ENCODE results near the gene ATP1A2. TPM values are rescaled to one million over a fixed set of nuclear protein-coding genes. Genes with fewer than 3 reads are reported as not detected.

The ATP1A2 gene
- total RNA-seq, 4 donors from 2014 or later = 1.1 to 5.8 (median 5.0) TPM

DNA sequence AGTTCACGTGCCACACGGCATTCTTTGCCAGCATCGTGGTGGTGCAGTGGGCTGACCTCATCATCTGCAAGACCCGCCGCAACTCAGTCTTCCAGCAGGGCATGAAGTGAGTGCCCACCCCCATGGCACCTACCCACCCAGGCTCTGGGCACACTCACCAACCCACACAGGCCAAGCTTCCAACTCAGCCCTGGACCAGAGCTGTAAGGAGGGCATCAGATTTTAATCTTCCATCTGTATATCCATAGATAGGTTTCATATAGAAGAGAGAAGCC lies 21.3 kb downstream of the ATP1A2 start:
- WGBS, 2 donors = 89 to 90% methylated on average over 5 of the region's 5 CpGs
- H3K4me3 ChIP-seq (ENCODE audit: low read depth, poor library complexity, severe bottlenecking) = no peak overlapping the region
- no peak for DNase-seq (ENCODE audit: low spot score in 2 of 2)
- TF ChIP-seq POLR2A (IDR thresholded peaks at IDR 0.05) = no peak
- TF ChIP-seq, protein P1, sequence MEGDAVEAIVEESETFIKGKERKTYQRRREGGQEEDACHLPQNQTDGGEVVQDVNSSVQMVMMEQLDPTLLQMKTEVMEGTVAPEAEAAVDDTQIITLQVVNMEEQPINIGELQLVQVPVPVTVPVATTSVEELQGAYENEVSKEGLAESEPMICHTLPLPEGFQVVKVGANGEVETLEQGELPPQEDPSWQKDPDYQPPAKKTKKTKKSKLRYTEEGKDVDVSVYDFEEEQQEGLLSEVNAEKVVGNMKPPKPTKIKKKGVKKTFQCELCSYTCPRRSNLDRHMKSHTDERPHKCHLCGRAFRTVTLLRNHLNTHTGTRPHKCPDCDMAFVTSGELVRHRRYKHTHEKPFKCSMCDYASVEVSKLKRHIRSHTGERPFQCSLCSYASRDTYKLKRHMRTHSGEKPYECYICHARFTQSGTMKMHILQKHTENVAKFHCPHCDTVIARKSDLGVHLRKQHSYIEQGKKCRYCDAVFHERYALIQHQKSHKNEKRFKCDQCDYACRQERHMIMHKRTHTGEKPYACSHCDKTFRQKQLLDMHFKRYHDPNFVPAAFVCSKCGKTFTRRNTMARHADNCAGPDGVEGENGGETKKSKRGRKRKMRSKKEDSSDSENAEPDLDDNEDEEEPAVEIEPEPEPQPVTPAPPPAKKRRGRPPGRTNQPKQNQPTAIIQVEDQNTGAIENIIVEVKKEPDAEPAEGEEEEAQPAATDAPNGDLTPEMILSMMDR (IDR thresholded peaks at IDR 0.05) = no peak
- intact Hi-C loops (cut with DNase I; ENCODE audit: low total_unique reads) = no loop called here

DNA sequence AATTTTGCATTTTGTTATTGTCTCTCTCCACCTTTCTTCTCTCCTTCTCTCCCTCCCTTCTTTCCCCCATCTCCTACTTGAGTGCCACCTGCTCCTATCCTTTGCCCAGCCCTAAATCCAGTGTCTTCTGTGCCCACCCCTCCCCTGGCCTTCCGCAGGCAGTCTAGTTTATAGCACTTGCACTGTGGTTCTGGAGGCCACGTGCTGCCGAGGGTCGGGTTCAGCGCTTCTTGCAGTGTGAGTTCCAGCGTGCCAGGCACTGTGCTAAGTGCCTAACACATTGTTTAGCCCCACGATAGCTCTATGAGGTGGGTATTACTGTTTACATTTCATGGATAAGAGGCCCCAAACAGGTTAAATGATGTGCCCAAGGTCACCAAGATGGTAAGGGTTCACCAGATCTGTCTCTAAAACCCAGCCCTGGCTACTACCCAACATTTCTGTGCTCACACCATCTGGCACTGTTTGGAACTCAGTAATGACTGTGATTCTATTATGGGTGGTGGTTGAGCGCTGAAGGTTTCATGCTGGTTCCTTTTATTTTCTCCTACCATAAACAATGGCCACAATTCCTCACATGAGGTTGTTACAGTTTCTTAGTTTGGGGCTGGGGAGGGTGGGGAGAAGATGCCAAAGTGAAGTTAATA lies 21.8 kb downstream of the ATP1A2 start:
- H3K4me3 ChIP-seq (ENCODE audit: low read depth, poor library complexity, severe bottlenecking) = no peak overlapping the region
- 92 to 95% methylated on average over 8 of the region's 8 CpGs for WGBS, 2 donors
- intact Hi-C loops (cut with DNase I; ENCODE audit: low total_unique reads) = no loop called here
- TF ChIP-seq, protein P1 (IDR thresholded peaks at IDR 0.05) = no peak
- no peak for TF ChIP-seq POLR2A (IDR thresholded peaks at IDR 0.05)
- peak in 1 of 2 donors; percentile 45 for DNase-seq (ENCODE audit: low spot score in 2 of 2)

DNA sequence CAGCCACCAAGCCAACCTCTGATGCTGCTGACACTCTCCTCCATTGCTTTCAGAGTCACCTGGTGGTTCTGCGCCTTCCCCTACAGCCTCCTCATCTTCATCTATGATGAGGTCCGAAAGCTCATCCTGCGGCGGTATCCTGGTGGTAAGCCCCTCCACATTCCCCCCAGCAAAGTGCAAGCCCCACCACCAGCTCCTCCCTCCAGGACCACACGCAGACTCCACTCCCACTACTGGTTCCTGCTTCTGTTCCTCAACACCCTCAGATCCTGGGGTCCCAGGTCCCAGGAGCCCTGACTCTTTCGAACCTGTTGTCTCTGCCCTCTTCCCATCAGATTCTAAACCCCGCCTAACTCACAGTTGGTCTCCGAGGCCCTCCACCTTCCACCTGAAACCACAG lies 24.3 kb downstream of the ATP1A2 start:
- TF ChIP-seq, protein P1 (IDR thresholded peaks at IDR 0.05) = no peak
- no peak for TF ChIP-seq POLR2A (IDR thresholded peaks at IDR 0.05)
- no peak overlapping the region for H3K4me3 ChIP-seq (ENCODE audit: low read depth, poor library complexity, severe bottlenecking)
- peak in 1 of 2 donors; percentile 59 for DNase-seq (ENCODE audit: low spot score in 2 of 2)
- 96% methylated on average over 8 of the region's 8 CpGs for WGBS, 2 donors
- intact Hi-C loops (cut with DNase I; ENCODE audit: low total_unique reads) = no loop called here

DNA sequence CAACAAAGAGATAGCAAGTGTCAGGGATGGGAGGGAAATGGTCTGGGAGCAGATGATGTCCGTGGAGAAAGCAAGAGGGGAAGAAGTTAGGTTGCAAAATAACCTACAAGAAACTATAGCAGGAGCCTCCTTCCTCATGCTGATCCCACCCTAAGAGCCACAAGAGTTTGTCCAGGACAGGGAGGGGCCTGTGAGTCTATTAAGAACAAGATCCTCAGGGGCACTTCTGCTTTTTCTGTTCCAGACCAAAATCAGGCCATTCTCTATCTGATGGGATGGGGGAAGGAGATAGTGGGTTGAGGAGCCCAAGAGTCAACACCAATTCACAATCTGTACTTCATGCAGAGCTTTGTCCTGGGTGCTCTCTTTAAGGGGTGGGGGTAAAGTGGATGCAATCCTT lies 28.1 kb downstream of the ATP1A2 start:
- H3K4me3 ChIP-seq (ENCODE audit: low read depth, poor library complexity, severe bottlenecking) = no peak overlapping the region
- peak in 1 of 2 donors; percentile 65 for DNase-seq (ENCODE audit: low spot score in 2 of 2)
- intact Hi-C loops (cut with DNase I; ENCODE audit: low total_unique reads) = no loop called here
- WGBS, 2 donors = 47 to 66% methylated on average over 1 of the region's 1 CpG
- TF ChIP-seq, protein P1 (IDR thresholded peaks at IDR 0.05) = no peak
- no peak for TF ChIP-seq POLR2A (IDR thresholded peaks at IDR 0.05)

DNA sequence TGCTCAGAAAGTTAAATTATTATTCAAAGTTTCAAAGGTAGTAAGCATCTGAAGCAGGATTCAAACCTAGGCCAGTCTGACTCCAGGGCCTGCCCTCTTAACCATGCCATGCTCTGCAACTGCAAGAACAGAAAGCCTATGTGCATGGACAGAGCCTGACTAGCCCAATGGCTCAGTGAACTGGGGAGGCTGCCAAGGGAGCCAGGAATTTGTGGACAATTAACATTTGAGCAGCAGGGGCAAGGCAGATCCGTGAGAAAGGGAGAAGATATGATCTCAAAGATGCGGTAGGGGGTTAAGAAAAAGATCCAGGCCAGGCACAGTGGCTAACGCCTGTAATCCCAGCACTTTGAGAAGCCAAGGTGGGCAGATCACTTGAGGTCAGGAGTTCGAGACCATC lies 29.4 kb downstream of the ATP1A2 start:
- no peak overlapping the region for H3K4me3 ChIP-seq (ENCODE audit: low read depth, poor library complexity, severe bottlenecking)
- intact Hi-C loops (cut with DNase I; ENCODE audit: low total_unique reads) = no loop called here
- 69 to 73% methylated on average over 4 of the region's 4 CpGs for WGBS, 2 donors

More for the DNA sequence above, 29.4 kb downstream of the ATP1A2 start:
- no peak for TF ChIP-seq POLR2A (IDR thresholded peaks at IDR 0.05)
- TF ChIP-seq, protein P1 (IDR thresholded peaks at IDR 0.05) = no peak
- peak in 1 of 2 donors; percentile 45 for DNase-seq (ENCODE audit: low spot score in 2 of 2)
